GM23338 (cell line): ENCODE results near the gene SYNRG. TPM values are rescaled to one million over a fixed set of nuclear protein-coding genes. Genes with fewer than 3 reads are reported as not detected.
A peak's percentile ranks its signal among the peaks of the same experiment; 100 is the strongest.

Experiments used
- ATAC-seq: fragments of 200-7000 bp; cut with Tn5 transposase; 3 replicates; pipeline ENCODE4 v1.9.1; 2020
- DNase-seq: peaks from one replicate; pipeline ENCODE4 v3.0.0-alpha.2; 2015; ENCODE audit warnings: low spot score
- H2AFZ ChIP-seq: fragments of 200-600 bp; sonication (generic); 2 replicates; pipeline ENCODE4 v1.8.0; 2016; ENCODE audit warnings: antibody characterized with exemption, mild to moderate bottlenecking, moderate library complexity
- H3F3A ChIP-seq: fragments of 200-600 bp; sonication (generic); replicated peaks from 2 replicates; pipeline ENCODE4 v1.8.0; 2017; ENCODE audit warnings: antibody characterized with exemption, mixed run types, low read depth
- H3K27ac ChIP-seq: fragments of 200-600 bp; sonication (generic); 2 replicates; pipeline ENCODE4 v1.6.1; 2016; ENCODE audit warnings: low read depth
- H3K27me3 ChIP-seq: fragments of 200-600 bp; sonication (generic); 2 replicates; pipeline ENCODE4 v1.8.0; 2016; ENCODE audit warnings: mild to moderate bottlenecking, mixed run types, moderate library complexity; ENCODE audit not compliant: insufficient read depth
- H3K36me3 ChIP-seq: fragments of 200-600 bp; sonication (generic); 2 replicates; pipeline ENCODE4 v1.8.0; 2016; ENCODE audit warnings: mild to moderate bottlenecking; ENCODE audit not compliant: insufficient read depth
- H3K4me1 ChIP-seq: fragments of 200-600 bp; sonication (generic); 2 replicates; pipeline ENCODE4 v1.8.0; 2016; ENCODE audit warnings: mild to moderate bottlenecking, moderate library complexity; ENCODE audit not compliant: insufficient read depth
- H3K4me2 ChIP-seq: fragments of 200-600 bp; sonication (generic); 2 replicates; pipeline ENCODE4 v1.7.1; 2017; ENCODE audit warnings: mixed run types
- H3K4me3 ChIP-seq: fragments of 200-600 bp; sonication (generic); 2 replicates; pipeline ENCODE4 v1.6.1; 2016; ENCODE audit warnings: mixed run types
- H3K79me2 ChIP-seq: fragments of 200-600 bp; sonication (generic); replicated peaks from 2 replicates; pipeline ENCODE4 v1.8.0; 2017; ENCODE audit warnings: mild to moderate bottlenecking; ENCODE audit not compliant: insufficient read depth
- H3K9me2 ChIP-seq: fragments of 200-600 bp; sonication (generic); 2 replicates; pipeline ENCODE4 v1.8.0; 2017; ENCODE audit not compliant: insufficient read depth
- H4K20me1 ChIP-seq: fragments of 200-600 bp; sonication (generic); replicated peaks from 2 replicates; pipeline ENCODE4 v1.8.0; 2017; ENCODE audit warnings: mild to moderate bottlenecking; ENCODE audit not compliant: insufficient read depth
- H3K27ac Mint-ChIP-seq: 2 replicates; pipeline ENCODE4 v1.8.0; 2020; ENCODE audit warnings: inconsistent platforms, mild to moderate bottlenecking, moderate library complexity, mixed read lengths
- H3K27me3 Mint-ChIP-seq: 3 replicates; pipeline ENCODE4 v1.8.0; 2022; ENCODE audit warnings: low read depth, mild to moderate bottlenecking, moderate library complexity, mixed read lengths, inconsistent platforms; ENCODE audit not compliant: insufficient read depth, poor library complexity
- H3K36me3 Mint-ChIP-seq: 3 replicates; pipeline ENCODE4 v1.8.0; 2021; ENCODE audit warnings: low read depth, mild to moderate bottlenecking, inconsistent platforms, moderate library complexity, mixed read lengths
- H3K4me1 Mint-ChIP-seq: 3 replicates; pipeline ENCODE4 v1.8.0; 2020; ENCODE audit warnings: mild to moderate bottlenecking, inconsistent platforms, mixed read lengths
- H3K4me3 Mint-ChIP-seq: 3 replicates; pipeline ENCODE4 v1.8.0; 2021; ENCODE audit warnings: moderate library complexity, mild to moderate bottlenecking, inconsistent platforms, mixed read lengths
- H3K9me3 Mint-ChIP-seq: 3 replicates; pipeline ENCODE4 v1.8.0; 2020; ENCODE audit warnings: moderate library complexity, mild to moderate bottlenecking, inconsistent platforms, mixed read lengths
- CREB1 ChIP-seq: fragments of 250-450 bp; sonication (Bioruptor Pico); IDR thresholded peaks from 2 replicates; pipeline ENCODE4 v1.5.0; 2020; ENCODE audit warnings: low read depth, mild to moderate bottlenecking, moderate library complexity
- EZH2 ChIP-seq: fragments of 200-600 bp; sonication (generic); IDR thresholded peaks from one replicate; pipeline ENCODE4 v1.8.0; 2017; ENCODE audit warnings: antibody characterized with exemption, mild to moderate bottlenecking, low read depth; ENCODE audit not compliant: unreplicated experiment
- EZH2phosphoT487 ChIP-seq: fragments of 200-600 bp; sonication (generic); IDR thresholded peaks from one replicate; pipeline ENCODE4 v1.8.1; 2018; ENCODE audit warnings: antibody characterized with exemption; ENCODE audit not compliant: unreplicated experiment
- JUNB ChIP-seq: IDR thresholded peaks from one replicate; pipeline ENCODE4 v1.6.1; 2016; ENCODE audit warnings: antibody characterized with exemption; ENCODE audit not compliant: unreplicated experiment
- NANOG ChIP-seq: IDR thresholded peaks from 2 replicates; pipeline ENCODE4 v1.6.1; 2016; ENCODE audit warnings: antibody characterized with exemption, borderline replicate concordance
- polyA plus RNA-seq: library from polyadenylated mRNA; unstranded; fragments of >200 nt; fragmentation: Nextera tagmentation; extraction: Ambion mirVana; gene quantifications from 2 replicates; pipeline ENCODE4 v1.2.1, GENCODE V29; 2016
- total RNA-seq: library from RNA; depleted of rRNA; stranded (reverse); fragments of >200 nt; shearing (Covaris generic); gene quantifications from 2 replicates; pipeline ENCODE4 v1.2.3, GENCODE V29; 2014
- TF ChIP-seq, protein P1 (sequence below): IDR thresholded peaks from one replicate; pipeline ENCODE4 v1.6.1; 2018; ENCODE audit warnings: antibody characterized with exemption; ENCODE audit not compliant: unreplicated experiment
- TF ChIP-seq, protein P2 (sequence below): fragments of 250-450 bp; sonication (Bioruptor Pico); IDR thresholded peaks from 2 replicates; pipeline ENCODE4 v1.5.0; 2020; ENCODE audit warnings: mild to moderate bottlenecking, moderate library complexity

The SYNRG gene
- total and polyA plus RNA-seq, 2 experiments from 2014 or later: 18.6 to 22.6 TPM

DNA sequence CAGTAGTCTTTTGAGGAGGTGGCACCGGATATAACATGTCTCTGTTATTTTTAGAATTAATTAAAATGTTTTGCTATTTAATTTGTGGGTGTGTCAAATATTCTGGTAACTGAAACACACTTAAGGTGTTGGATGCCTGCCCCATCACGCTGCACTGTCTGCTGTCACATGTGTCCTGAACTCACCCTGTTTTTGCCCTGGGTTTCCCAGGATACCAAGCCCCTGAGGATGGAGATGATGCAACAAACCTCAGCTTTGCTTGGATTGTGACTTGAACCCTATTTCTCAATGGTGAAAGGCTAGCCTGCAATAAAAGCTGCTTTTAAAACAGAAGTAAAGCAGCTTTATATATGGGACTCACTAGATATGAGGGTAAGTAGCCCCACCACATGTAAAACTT, 131.0 kb downstream of the SYNRG start:
- H3K27ac ChIP-seq: peak overlapping the region; percentile 35; the same call in 1 of the 2 replicates
- Mint-ChIP-seq H3K4me1 (peaks cover 23% of the 10 kb centered on the region), H3K27me3 (peaks cover 3% of the 10 kb centered on the region), H3K4me3 (no peak overlapping the region), H3K27ac (no peak overlapping the region), H3K36me3 (peaks cover 45% of the 10 kb centered on the region), H3K9me3 (no peaks in the 10 kb centered on the region)
- no peak for TF ChIP-seq CREB1 (CRISPR knock-in tag)
- no peak for TF ChIP-seq EZH2phosphoT487
- TF ChIP-seq, protein P1, sequence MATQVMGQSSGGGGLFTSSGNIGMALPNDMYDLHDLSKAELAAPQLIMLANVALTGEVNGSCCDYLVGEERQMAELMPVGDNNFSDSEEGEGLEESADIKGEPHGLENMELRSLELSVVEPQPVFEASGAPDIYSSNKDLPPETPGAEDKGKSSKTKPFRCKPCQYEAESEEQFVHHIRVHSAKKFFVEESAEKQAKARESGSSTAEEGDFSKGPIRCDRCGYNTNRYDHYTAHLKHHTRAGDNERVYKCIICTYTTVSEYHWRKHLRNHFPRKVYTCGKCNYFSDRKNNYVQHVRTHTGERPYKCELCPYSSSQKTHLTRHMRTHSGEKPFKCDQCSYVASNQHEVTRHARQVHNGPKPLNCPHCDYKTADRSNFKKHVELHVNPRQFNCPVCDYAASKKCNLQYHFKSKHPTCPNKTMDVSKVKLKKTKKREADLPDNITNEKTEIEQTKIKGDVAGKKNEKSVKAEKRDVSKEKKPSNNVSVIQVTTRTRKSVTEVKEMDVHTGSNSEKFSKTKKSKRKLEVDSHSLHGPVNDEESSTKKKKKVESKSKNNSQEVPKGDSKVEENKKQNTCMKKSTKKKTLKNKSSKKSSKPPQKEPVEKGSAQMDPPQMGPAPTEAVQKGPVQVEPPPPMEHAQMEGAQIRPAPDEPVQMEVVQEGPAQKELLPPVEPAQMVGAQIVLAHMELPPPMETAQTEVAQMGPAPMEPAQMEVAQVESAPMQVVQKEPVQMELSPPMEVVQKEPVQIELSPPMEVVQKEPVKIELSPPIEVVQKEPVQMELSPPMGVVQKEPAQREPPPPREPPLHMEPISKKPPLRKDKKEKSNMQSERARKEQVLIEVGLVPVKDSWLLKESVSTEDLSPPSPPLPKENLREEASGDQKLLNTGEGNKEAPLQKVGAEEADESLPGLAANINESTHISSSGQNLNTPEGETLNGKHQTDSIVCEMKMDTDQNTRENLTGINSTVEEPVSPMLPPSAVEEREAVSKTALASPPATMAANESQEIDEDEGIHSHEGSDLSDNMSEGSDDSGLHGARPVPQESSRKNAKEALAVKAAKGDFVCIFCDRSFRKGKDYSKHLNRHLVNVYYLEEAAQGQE: no peak
- TF ChIP-seq, protein P2, sequence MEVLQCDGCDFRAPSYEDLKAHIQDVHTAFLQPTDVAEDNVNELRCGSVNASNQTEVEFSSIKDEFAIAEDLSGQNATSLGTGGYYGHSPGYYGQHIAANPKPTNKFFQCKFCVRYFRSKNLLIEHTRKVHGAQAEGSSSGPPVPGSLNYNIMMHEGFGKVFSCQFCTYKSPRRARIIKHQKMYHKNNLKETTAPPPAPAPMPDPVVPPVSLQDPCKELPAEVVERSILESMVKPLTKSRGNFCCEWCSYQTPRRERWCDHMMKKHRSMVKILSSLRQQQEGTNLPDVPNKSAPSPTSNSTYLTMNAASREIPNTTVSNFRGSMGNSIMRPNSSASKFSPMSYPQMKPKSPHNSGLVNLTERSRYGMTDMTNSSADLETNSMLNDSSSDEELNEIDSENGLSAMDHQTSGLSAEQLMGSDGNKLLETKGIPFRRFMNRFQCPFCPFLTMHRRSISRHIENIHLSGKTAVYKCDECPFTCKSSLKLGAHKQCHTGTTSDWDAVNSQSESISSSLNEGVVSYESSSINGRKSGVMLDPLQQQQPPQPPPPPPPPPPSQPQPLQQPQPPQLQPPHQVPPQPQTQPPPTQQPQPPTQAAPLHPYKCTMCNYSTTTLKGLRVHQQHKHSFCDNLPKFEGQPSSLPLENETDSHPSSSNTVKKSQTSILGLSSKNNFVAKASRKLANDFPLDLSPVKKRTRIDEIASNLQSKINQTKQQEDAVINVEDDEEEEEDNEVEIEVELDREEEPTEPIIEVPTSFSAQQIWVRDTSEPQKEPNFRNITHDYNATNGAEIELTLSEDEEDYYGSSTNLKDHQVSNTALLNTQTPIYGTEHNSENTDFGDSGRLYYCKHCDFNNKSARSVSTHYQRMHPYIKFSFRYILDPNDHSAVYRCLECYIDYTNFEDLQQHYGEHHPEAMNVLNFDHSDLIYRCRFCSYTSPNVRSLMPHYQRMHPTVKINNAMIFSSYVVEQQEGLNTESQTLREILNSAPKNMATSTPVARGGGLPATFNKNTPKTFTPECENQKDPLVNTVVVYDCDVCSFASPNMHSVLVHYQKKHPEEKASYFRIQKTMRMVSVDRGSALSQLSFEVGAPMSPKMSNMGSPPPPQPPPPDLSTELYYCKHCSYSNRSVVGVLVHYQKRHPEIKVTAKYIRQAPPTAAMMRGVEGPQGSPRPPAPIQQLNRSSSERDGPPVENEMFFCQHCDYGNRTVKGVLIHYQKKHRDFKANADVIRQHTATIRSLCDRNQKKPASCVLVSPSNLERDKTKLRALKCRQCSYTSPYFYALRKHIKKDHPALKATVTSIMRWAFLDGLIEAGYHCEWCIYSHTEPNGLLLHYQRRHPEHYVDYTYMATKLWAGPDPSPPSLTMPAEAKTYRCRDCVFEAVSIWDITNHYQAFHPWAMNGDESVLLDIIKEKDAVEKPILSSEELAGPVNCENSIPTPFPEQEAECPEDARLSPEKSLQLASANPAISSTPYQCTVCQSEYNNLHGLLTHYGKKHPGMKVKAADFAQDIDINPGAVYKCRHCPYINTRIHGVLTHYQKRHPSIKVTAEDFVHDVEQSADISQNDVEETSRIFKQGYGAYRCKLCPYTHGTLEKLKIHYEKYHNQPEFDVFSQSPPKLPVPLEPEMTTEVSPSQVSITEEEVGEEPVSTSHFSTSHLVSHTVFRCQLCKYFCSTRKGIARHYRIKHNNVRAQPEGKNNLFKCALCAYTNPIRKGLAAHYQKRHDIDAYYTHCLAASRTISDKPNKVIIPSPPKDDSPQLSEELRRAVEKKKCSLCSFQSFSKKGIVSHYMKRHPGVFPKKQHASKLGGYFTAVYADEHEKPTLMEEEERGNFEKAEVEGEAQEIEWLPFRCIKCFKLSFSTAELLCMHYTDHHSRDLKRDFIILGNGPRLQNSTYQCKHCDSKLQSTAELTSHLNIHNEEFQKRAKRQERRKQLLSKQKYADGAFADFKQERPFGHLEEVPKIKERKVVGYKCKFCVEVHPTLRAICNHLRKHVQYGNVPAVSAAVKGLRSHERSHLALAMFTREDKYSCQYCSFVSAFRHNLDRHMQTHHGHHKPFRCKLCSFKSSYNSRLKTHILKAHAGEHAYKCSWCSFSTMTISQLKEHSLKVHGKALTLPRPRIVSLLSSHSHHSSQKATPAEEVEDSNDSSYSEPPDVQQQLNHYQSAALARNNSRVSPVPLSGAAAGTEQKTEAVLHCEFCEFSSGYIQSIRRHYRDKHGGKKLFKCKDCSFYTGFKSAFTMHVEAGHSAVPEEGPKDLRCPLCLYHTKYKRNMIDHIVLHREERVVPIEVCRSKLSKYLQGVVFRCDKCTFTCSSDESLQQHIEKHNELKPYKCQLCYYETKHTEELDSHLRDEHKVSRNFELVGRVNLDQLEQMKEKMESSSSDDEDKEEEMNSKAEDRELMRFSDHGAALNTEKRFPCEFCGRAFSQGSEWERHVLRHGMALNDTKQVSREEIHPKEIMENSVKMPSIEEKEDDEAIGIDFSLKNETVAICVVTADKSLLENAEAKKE (CRISPR knock-in tag): no peak
- TF ChIP-seq JUNB: no peak
- no peak for TF ChIP-seq NANOG
- TF ChIP-seq EZH2: no peak
- peaks cover 26% of the 10 kb centered on the region for H3K36me3 ChIP-seq
- H3K4me2 ChIP-seq: no peak overlapping the region
- H3K27me3 ChIP-seq: no peaks in the 10 kb centered on the region
- DNase-seq (no peak), ATAC-seq (no peak)
- peaks cover 14% of the 10 kb centered on the region for H3K4me1 ChIP-seq
- no peaks in the 10 kb centered on the region for H3F3A ChIP-seq
- H3K79me2 ChIP-seq: no peaks in the 10 kb centered on the region
- H3K4me3 ChIP-seq: no peak overlapping the region
- no peaks in the 10 kb centered on the region; the same call in 1 of the 2 replicates for H4K20me1 ChIP-seq
- H2AFZ ChIP-seq: no peak overlapping the region
- H3K9me2 ChIP-seq: no peaks in the 10 kb centered on the region
